NB4 (cell line): Measurements from ENCODE around the gene PDILT.

Source experiments
- DNase-seq: peaks from one replicate; pipeline ENCODE4 v3.0.0; 2010; ENCODE audit warnings: low read depth
- H3K4me3 ChIP-seq: one replicate; pipeline ENCODE4 v1.5.1; 2011; ENCODE audit warnings: mild to moderate bottlenecking, low read depth, low read length, moderate library complexity
- CTCF ChIP-seq: IDR thresholded peaks from one replicate; pipeline ENCODE4 v1.5.1; 2012; ENCODE audit warnings: low read depth, low read length
- MAX ChIP-seq: IDR thresholded peaks from 2 replicates; pipeline ENCODE4 v1.6.1; 2011; ENCODE audit warnings: low read depth, low read length
- MYC ChIP-seq: IDR thresholded peaks from 2 replicates; pipeline ENCODE4 v1.6.1; 2011; ENCODE audit warnings: low read depth, low read length
- POLR2A ChIP-seq: IDR thresholded peaks from 2 replicates; pipeline ENCODE4 v1.6.1; 2011; ENCODE audit warnings: mild to moderate bottlenecking; ENCODE audit not compliant: insufficient read length; ENCODE audit errors: extremely low read depth

Gene PDILT

GRCh38 chr16:20309786-20310185 lies 94.8 kb downstream of the PDILT start:
- no peak for DNase-seq
- no peak overlapping the region for H3K4me3 ChIP-seq
- TF ChIP-seq MAX: no peak
- no peak for TF ChIP-seq MYC
- TF ChIP-seq POLR2A: no peak
- no peak for TF ChIP-seq CTCF
